ENCODE data around the gene SLC27A2.

The SLC27A2 gene

GRCh38 chr15:50241684-50242450, 59.9 kb downstream of the SLC27A2 start:
- no peak for DNase-seq (ENCODE audit: low spot score)

GRCh38 chr15:50244153-50244552, 62.2 kb downstream of the SLC27A2 start:
- DNase-seq (ENCODE audit: low spot score), result no peak

- DNase-seq (ENCODE audit: low spot score), result no peak
These were observed 63.1 kb downstream of the SLC27A2 start for GRCh38 chr15:50244959-50245624.

GRCh38 chr15:50246631-50247030, 64.6 kb downstream of the SLC27A2 start:
- no peak for DNase-seq (ENCODE audit: low spot score)

- peak; percentile 16 for DNase-seq (ENCODE audit: low spot score)
These were observed 66.0 kb downstream of the SLC27A2 start for GRCh38 chr15:50247819-50248655.

- DNase-seq (ENCODE audit: low spot score), result no peak
These were observed 67.1 kb downstream of the SLC27A2 start for GRCh38 chr15:50248994-50249582.

- no peak for DNase-seq (ENCODE audit: low spot score)
These were observed 67.7 kb downstream of the SLC27A2 start for GRCh38 chr15:50249704-50250103.

- DNase-seq (ENCODE audit: low spot score), result no peak
These were observed 68.9 kb downstream of the SLC27A2 start for GRCh38 chr15:50250760-50251394.

GRCh38 chr15:50251638-50252182, 69.7 kb downstream of the SLC27A2 start:
- no peak for DNase-seq (ENCODE audit: low spot score)

GRCh38 chr15:50252556-50252955, 70.6 kb downstream of the SLC27A2 start:
- DNase-seq (ENCODE audit: low spot score), result no peak

- DNase-seq (ENCODE audit: low spot score), result no peak
These were observed 74.4 kb downstream of the SLC27A2 start for GRCh38 chr15:50256188-50257041.

- DNase-seq (ENCODE audit: low spot score), result no peak
These were observed 75.3 kb downstream of the SLC27A2 start for GRCh38 chr15:50257332-50257731.

GRCh38 chr15:50257924-50258323, 75.9 kb downstream of the SLC27A2 start:
- no peak for DNase-seq (ENCODE audit: low spot score)

- DNase-seq (ENCODE audit: low spot score), result no peak
These were observed 77.3 kb downstream of the SLC27A2 start for GRCh38 chr15:50259276-50259675.

- no peak for DNase-seq (ENCODE audit: low spot score)
These were observed 79.0 kb downstream of the SLC27A2 start for GRCh38 chr15:50260969-50261496.

GRCh38 chr15:50261981-50262380, 80.0 kb downstream of the SLC27A2 start:
- DNase-seq (ENCODE audit: low spot score), result no peak

GRCh38 chr15:50262533-50262932, 80.5 kb downstream of the SLC27A2 start:
- DNase-seq (ENCODE audit: low spot score), result no peak

- DNase-seq (ENCODE audit: low spot score), result no peak
These were observed 83.6 kb downstream of the SLC27A2 start, which contains the start of gene HDC for GRCh38 chr15:50265620-50266019. HDC (minus strand) TSS chr15:50265726; CDS start chr15:50265623, 103 bp downstream.

- no peak for DNase-seq (ENCODE audit: low spot score)
These were observed 85.6 kb downstream of the SLC27A2 start for GRCh38 chr15:50267577-50267976.

GRCh38 chr15:50275091-50275490, 93.1 kb downstream of the SLC27A2 start:
- no peak for DNase-seq (ENCODE audit: low spot score)
